ENCODE data around the gene CALHM5.

DNA sequence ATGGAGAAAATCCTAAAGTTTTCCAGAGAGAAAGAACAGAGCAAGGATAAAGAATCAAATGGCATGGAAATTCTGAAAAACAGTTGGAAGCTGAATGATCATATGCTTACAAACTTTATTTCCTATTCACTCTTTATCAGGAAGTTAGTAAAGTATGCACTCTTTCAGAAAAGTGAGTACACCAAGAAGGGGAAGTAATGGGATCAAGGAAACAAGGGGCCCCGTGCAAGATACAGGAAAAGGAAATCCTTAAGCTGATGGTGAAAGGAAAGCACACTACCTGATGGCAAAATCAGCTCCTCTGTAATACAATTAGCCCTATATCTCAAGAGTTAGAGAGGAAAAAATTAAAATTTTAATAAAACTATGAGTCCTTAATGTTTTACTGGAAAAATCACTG lies 36.3 kb upstream of the CALHM5 start:
- TF ChIP-seq, protein P1, sequence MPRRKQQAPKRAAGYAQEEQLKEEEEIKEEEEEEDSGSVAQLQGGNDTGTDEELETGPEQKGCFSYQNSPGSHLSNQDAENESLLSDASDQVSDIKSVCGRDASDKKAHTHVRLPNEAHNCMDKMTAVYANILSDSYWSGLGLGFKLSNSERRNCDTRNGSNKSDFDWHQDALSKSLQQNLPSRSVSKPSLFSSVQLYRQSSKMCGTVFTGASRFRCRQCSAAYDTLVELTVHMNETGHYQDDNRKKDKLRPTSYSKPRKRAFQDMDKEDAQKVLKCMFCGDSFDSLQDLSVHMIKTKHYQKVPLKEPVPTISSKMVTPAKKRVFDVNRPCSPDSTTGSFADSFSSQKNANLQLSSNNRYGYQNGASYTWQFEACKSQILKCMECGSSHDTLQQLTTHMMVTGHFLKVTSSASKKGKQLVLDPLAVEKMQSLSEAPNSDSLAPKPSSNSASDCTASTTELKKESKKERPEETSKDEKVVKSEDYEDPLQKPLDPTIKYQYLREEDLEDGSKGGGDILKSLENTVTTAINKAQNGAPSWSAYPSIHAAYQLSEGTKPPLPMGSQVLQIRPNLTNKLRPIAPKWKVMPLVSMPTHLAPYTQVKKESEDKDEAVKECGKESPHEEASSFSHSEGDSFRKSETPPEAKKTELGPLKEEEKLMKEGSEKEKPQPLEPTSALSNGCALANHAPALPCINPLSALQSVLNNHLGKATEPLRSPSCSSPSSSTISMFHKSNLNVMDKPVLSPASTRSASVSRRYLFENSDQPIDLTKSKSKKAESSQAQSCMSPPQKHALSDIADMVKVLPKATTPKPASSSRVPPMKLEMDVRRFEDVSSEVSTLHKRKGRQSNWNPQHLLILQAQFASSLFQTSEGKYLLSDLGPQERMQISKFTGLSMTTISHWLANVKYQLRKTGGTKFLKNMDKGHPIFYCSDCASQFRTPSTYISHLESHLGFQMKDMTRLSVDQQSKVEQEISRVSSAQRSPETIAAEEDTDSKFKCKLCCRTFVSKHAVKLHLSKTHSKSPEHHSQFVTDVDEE (CRISPR knock-in tag; IDR thresholded peaks at IDR 0.05): no peak
- TF ChIP-seq ZNF70 (CRISPR knock-in tag; IDR thresholded peaks at IDR 0.05) (no peak), ESRRG (CRISPR knock-in tag; IDR thresholded peaks at IDR 0.05) (no peak), GLIS3 (CRISPR knock-in tag; IDR thresholded peaks at IDR 0.05) (no peak)
- TF ChIP-seq, protein P2, sequence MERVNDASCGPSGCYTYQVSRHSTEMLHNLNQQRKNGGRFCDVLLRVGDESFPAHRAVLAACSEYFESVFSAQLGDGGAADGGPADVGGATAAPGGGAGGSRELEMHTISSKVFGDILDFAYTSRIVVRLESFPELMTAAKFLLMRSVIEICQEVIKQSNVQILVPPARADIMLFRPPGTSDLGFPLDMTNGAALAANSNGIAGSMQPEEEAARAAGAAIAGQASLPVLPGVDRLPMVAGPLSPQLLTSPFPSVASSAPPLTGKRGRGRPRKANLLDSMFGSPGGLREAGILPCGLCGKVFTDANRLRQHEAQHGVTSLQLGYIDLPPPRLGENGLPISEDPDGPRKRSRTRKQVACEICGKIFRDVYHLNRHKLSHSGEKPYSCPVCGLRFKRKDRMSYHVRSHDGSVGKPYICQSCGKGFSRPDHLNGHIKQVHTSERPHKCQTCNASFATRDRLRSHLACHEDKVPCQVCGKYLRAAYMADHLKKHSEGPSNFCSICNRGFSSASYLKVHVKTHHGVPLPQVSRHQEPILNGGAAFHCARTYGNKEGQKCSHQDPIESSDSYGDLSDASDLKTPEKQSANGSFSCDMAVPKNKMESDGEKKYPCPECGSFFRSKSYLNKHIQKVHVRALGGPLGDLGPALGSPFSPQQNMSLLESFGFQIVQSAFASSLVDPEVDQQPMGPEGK (CRISPR knock-in tag; IDR thresholded peaks at IDR 0.05; ENCODE audit: borderline replicate concordance): no peak

Measured in SK-N-SH treated with all-trans-retinoic acid at 6 μM for 48 hours (cell line).